IPS-11a (cell line): ENCODE measurements around the gene NELL1.

Experiments used
- H3K4me3 ChIP-seq: one replicate; pipeline ENCODE4 v1.5.1; 2013; ENCODE audit warnings: low read depth, low read length, control low read depth

NELL1 gene

GRCh38 chr11:20668844-20669819 is at the start of gene NELL1:
NELL1 (plus strand) TSS chr11:20669586.
- H3K4me3 ChIP-seq: peak within 1 kb of the TSS; percentile 45

DNA sequence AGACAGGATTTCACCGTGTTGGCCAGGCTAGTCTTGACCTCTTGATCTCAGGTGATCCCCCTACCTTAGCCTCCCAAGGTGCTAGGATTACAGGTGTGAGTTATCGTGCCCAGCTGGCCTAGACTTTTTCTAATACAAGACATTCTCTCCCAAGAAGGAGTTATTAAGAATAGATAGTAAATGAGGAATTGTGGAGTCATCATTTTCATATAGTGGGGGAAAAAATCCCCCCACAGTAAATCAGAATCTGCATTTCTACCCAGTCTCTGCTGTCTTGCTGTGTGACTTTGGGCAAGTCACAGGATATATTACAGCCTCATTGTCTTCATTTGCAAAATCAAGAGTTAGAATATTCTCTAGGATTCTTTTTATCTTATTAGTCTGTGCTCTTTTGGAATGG is 48.4 kb upstream of the NELL1 start:
- no peak overlapping the region for H3K4me3 ChIP-seq

DNA sequence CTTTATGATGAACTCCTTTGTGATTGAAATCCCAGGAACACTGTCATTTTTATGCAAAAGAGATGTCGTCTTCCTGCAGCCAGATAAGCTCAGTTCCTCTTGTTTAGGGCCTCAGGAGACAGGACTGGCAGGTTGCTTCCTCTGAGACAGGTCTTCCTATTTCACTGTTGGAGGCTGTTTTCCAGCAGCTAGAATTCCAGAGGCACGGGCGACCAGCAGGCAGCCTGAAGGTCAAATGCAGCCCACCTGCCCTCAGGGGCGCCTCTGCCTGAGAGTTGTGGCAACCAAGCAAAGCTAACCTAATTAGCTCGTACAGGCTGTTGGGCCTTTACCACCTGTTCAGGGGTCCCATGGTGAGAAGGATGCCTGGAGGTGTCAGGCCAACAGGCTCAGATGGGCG is 47.7 kb upstream of the NELL1 start:
- no peak overlapping the region for H3K4me3 ChIP-seq

- no peak overlapping the region for H3K4me3 ChIP-seq
Measured at GRCh38 chr11:20623252-20623651, 46.1 kb upstream of the NELL1 start.

- H3K4me3 ChIP-seq: no peak overlapping the region
Measured at GRCh38 chr11:20626279-20626678, 43.1 kb upstream of the NELL1 start.

DNA sequence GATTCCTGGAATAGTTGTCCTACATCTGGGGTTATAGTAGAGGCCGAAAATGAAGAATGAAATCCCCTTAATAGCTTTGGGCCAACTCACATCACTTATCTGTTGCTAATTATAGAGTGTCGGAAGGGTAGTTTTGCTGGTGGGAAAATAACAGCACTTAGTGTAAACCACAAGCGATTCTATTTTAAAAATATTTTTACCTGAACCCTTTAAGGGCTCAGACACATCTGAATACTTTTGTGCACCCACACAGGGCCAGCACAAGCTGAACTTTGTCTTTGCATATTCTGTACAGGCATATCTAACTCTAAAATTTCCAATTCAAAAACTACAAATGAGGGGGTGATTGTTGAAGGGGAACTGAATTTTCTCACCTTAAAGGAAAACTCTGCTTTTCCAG is 42.4 kb upstream of the NELL1 start:
- H3K4me3 ChIP-seq: no peak overlapping the region

GRCh38 chr11:20627701-20628100 is 41.7 kb upstream of the NELL1 start:
- no peak overlapping the region for H3K4me3 ChIP-seq

DNA sequence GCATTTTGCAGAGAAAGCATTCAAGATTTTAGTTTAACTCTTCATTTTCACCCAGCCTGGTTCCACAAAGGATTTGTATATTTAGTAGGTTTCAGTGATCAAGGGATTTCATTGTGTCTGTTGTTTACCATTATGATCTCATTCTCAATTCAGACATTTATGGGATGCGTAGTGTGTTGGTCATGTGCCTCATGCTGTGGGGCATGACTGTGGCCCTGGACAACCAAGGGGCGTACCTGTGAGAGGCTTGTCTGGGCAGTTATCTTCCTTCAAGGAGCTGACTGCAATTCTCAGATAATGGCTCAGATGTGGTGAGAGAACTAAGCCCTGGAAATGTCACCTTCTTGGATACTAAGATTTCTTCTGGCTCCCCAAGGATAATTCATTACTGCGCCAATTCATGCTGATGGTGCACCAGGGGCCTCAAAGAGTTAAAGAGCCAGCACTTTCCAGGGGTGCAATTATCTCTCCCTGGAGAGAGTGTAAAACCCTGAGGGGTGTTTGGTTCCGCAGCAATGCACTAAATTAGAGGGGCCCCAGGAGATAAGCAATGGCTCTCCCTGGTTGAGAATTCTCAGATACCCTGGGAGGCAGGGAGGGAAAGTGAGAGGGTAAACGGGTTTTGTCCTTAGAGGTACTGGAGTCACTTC is 37.7 kb upstream of the NELL1 start:
- no peak overlapping the region for H3K4me3 ChIP-seq

- H3K4me3 ChIP-seq: no peak overlapping the region
Measured at GRCh38 chr11:20632169-20632532, 37.2 kb upstream of the NELL1 start.

DNA sequence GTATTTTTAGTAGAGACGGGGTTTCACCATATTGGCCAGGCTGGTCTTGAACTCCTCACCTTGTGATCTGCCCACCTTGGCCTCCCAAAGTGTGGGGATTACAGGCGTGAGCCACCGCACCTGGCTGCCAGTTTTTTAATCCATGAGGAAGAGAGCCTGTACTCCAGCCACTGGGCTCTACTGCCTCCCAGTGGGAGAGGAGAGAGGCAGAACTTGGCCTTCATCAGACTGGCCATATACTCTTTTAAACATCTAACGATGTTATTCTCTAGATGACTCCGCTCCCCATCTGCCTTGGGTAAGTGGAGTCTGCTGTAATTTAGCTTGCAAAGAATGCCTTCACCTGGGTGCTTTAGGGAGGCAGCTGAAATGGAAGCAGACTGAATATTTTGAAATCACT is 35.3 kb upstream of the NELL1 start:
- H3K4me3 ChIP-seq: no peak overlapping the region

- no peak overlapping the region for H3K4me3 ChIP-seq
Measured at GRCh38 chr11:20634781-20635180, 34.6 kb upstream of the NELL1 start.

- no peak overlapping the region for H3K4me3 ChIP-seq
Measured at GRCh38 chr11:20638074-20638473, 31.3 kb upstream of the NELL1 start.

- no peak overlapping the region for H3K4me3 ChIP-seq
Measured at GRCh38 chr11:20639688-20640087, 29.7 kb upstream of the NELL1 start.

GRCh38 chr11:20640401-20640800 is 29.0 kb upstream of the NELL1 start:
- H3K4me3 ChIP-seq: no peak overlapping the region

DNA sequence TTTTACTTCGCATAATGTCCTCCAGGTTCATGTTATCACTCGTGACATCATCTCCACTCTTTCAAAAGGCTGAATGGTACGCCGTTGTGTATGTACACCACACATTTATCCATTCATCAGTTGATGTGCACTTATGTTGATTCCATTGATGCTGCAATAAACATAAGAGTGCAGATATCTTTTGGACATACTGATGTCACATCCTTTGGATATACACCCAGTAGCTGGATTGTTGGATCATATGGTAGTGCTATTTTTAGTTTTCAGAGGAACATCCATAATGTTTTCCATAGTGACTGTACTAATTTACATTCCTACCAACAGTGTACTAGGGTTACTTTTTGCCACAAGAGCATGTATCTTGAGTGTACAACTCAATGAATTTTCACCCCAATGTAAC is 25.0 kb upstream of the NELL1 start:
- H3K4me3 ChIP-seq: no peak overlapping the region

DNA sequence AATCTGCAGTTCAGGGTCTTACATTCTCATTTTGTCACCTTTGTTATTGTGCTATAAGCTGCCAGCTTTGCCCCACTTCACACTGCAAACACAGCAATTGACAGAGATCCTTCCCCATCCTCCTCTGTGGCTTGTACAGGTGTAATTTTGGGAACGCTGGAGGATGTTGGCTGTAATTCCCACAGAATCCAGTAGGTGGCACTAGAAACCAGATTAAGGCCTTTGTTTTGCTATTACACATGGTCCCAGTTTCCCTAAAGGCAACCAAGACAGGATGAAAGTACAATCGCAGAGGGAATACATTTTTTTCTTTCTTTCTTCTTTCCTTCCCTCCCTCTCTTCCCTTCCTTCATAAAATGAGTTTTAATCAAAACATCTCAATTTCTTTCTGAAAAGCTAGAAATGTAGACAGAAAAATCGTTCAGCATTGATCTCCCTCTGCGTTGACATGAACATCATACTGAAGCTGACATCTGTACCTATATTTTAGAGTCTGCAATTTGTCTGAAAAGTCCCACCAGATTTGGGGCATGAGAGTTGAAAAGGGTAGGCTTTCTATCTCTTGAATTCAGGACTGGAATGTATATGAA is 21.3 kb upstream of the NELL1 start:
- H3K4me3 ChIP-seq: no peak overlapping the region

GRCh38 chr11:20652150-20652806 is 17.1 kb upstream of the NELL1 start:
- H3K4me3 ChIP-seq: no peak overlapping the region

DNA sequence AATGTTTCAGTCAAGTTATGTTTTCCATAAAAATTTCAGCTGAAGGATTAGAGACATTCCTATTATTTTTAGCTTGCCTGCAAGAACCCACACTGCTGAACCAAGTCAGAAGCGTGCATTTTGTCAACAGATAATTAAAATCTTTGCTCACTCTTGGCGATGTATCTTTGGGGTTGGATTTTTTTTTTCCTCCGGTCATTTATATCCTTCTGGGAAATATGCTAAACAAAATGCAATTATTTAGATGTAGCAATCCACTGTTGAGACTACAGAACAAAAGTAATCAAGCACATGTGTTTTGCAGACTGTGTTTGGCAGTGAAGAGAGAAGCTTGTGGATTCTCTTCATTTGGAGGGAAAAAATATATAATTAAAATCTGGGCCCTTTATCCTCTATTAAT is 15.3 kb upstream of the NELL1 start:
- no peak overlapping the region for H3K4me3 ChIP-seq

DNA sequence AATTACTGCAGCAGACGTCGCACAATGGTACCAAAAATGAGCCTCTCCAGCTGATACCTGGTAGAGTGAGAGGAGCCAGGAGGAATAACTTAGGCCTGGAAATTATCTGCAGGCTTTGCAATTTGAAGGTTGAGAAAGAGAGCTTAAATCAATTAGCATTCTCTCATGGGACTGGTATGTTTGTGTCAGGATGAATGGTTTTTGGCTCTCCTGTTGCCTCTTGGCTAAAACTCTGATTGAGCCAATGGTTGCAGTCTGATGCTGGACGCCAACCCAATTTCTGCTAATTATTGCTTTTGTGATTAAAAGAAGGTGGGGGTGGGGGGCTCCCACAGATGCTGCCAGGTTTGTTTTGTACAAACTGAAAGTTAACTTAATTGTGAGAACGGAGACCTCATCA is 12.5 kb upstream of the NELL1 start:
- no peak overlapping the region for H3K4me3 ChIP-seq

DNA sequence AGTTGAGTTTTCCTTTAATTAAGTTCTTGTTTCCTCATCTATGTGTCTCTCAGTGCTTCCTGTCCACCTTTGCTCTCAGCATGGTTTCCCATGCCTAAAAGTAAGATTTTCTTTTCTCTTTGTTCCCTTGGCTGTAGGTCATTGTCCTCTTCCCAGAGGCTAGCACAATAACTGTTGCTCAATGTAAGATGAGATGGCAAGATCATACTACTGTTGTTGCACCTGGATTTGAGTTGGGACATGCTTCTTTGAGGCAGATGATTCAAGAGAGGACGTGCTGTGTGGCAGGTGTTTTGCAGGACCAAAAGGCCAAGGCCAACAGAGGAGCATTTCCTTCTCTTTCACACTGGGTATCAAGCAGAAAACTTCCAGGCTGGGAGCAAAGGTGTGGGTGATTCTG is 11.3 kb upstream of the NELL1 start:
- no peak overlapping the region for H3K4me3 ChIP-seq

- H3K4me3 ChIP-seq: no peak overlapping the region
Measured at GRCh38 chr11:20661445-20661844, 7.9 kb upstream of the NELL1 start.
